ENCODE results near the gene DNTT.

GRCh38 chr10:96298362-96298761, 5.9 kb upstream of the DNTT start:
- TF ChIP-seq CTCF (IDR thresholded peaks at IDR 0.05) (no peak), POLR2A (IDR thresholded peaks at IDR 0.05; ENCODE audit: low read depth) (no peak), EP300 (IDR thresholded peaks at IDR 0.05) (no peak)

Data from esophagus muscularis mucosa (tissue), 4 donors.